GM18907 (cell line): Measurements from ENCODE around the gene HCFC1.

ENCODE experiments used
- ATAC-seq: cut with Tn5 transposase; IDR thresholded peaks from one replicate; pipeline ENCODE4 v1.9.1; 2021; ENCODE audit warnings: mild to moderate bottlenecking, moderate library complexity; ENCODE audit not compliant: unreplicated experiment

HCFC1 gene

GRCh38 chrX:153974726-153975286, 3.2 kb upstream of the HCFC1 start:
- ATAC-seq: no peak

GRCh38 chrX:153974003-153974725, 2.5 kb upstream of the HCFC1 start:
- ATAC-seq: no peak

DNA sequence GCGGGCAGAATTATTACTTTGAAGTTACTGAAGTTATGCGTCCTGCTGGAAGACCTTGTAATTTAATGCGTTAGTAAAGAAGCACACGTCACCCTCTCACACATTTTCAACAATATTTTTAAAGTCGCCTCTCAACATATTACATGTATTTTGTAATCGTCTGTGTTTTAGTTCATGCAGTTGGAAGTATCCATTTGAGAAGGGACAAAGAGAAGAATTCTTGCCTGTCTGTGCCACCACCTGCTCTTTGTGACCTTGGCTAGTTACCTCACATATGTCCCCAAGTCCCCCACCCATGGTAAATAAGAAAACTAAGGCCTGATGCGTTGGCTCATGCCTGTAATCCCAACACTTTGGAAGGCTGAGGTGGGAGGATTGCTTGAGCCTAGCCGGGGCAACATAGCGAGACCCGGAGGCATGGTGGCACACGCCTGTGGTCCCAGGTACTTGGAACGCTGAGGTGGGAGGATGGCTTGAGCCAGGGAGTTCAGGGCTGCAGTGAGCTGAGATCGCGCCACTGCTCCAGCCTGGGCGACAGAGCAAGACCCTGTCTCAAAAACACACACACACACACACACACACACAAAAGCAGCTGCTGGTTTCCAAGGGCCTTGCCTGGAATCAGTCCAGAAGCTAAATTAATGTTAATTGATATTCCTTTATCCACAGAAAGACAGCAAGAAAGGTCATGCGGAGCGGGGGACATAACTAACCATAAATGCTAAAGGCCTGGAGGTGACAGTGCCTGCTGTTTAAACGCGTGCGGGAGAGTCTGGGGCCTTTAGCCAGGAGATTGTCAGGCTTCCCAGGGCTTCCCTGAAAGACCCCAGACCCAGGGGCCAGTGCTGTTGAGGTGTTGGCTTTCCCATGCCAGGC, 1.7 kb upstream of the HCFC1 start:
- ATAC-seq: no peak

GRCh38 chrX:153972368-153973126, 929 bp upstream of the HCFC1 start, which contains the start of gene TMEM187:
TMEM187 (plus strand) TSS chrX:153972754; CDS start chrX:153982063, 9,309 bp downstream.
- ATAC-seq: peak; percentile 56

GRCh38 chrX:153971124-153971449, 531 bp downstream of the HCFC1 start:
- ATAC-seq: peak; percentile 50

- peak; percentile 13 for ATAC-seq
Measured at GRCh38 chrX:153970357-153971123, 1.1 kb downstream of the HCFC1 start.

DNA sequence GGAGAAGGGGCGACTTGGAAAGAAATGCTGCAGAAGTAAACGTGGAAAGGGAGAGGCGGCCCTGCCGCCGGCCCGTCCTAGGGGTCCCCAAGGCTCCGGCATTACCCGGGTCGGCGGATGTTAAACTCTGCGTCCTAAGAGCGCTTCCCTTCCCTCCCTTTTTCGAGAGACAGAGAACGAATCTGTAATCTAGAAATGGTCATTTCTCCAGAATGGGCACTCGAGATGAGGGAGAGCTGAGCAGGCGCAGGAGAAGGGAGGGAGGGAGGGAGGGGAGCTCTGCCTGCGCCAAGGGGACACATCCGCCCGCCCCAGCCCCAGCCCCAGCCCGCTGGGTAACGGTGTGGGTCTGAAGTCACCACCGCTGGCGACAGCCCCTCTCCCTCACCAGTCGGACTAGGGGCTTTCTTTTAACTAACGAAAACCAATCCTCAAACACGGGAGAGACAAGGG, 1.7 kb downstream of the HCFC1 start:
- no peak for ATAC-seq

DNA sequence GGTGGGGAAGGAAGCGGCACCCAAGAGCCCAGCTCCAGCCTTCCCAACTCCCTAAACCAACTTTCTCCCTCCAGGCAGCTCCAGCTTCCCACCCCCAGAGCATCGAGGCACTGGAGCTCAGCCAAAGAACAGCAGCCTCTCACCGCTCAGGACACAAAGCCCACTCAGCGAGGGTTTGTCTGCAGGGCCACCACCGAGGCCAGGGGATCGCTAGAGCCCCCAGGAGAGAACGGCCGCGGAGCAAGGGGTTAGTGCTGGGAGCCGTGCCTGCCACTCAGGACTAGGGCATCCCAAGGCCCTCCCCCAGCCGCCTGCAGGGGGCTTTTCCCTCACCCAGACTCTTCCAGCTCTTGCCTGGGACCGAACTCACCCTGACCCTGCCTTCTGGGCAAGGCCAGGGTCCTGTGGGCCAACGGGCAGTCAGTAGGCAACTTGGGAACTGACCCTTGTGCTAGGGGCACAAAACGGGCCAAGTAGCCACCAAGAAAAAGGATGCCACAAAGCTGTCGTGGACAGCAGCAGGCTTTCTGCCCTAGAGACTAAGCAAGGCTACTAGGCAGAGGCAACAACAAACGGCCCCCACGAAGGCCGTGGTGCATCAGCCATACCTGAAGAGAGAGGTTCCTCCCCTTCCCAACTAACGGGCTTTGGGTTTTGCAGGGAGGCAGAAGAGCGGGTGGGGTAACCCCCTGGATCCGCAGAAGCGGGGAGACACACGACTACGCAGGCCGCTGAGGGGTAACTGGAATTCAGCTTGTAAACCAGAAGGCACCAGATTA, 2.3 kb downstream of the HCFC1 start:
- no peak for ATAC-seq

GRCh38 chrX:153968754-153969124, 2.9 kb downstream of the HCFC1 start:
- ATAC-seq: no peak

- no peak for ATAC-seq
Measured at GRCh38 chrX:153968255-153968654, 3.4 kb downstream of the HCFC1 start.

DNA sequence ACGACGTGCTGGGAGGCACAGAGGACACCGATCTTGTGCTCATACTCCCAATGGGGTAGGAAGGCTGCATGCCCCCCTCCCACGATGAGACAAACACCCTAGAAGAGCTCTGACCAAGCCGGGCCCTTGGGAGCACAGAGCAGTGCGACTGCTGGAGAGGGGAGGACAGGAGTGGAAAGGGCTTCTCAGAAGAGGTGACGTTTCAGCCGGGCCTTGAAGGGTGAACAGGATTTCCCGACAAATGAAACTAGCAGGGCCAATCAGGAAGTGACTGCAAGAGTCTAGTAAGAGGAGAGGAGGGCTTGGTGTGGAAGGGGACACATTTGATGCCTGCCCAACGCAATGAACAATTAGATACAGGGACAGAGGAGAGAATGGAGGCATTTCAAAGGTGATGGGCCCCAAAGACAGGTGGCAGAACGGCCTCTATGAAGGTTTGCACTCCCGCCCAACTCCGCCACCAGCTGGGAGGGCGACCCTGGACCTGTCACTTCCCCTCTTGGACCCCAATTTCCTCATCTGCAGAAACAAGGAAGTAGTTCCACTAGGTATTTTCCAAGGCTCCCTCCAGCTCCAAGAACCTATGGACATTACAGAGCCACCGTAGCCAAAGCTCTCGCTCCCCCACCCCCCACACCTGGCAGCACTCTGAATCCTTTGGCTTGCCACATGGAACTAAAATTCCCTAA, 3.9 kb downstream of the HCFC1 start:
- no peak for ATAC-seq

DNA sequence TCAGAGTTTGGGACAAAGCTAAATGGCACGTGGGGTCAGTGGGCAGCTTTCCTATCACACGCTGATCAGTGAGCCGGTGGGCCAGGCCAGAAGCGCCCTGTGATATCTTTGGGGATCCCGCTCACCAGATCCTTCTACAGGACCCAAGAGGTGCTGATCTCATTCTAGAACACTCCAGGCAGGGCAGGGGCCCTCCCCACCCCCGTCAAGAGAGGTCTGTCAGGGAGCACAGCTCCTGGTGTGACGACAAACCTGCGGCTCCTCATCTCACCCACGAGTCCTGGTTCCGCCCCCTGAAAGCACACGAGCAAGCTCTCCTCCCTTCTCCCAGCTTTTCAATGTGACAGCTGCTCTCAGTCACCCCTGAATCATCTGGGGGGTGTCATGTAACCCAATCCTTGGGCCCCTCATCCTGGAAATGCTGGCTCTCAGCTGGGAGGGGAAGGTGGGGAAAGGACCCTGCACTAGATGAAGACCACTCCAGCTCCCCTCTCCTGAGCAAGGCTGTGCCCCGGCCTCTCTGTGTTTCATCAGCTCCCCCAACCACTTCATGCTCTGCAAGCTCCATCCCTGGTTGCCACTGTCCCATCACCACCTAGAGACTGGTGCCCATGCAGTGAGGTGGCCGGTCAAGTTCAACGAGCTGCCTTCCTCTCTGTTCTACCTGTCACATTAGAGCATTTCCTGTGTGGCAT, 4.6 kb downstream of the HCFC1 start:
- no peak for ATAC-seq

GRCh38 chrX:153966283-153966688, 5.3 kb downstream of the HCFC1 start:
- no peak for ATAC-seq

GRCh38 chrX:153965406-153965805, 6.2 kb downstream of the HCFC1 start:
- ATAC-seq: no peak

- ATAC-seq: no peak
Measured at GRCh38 chrX:153964105-153964504, 7.5 kb downstream of the HCFC1 start.

DNA sequence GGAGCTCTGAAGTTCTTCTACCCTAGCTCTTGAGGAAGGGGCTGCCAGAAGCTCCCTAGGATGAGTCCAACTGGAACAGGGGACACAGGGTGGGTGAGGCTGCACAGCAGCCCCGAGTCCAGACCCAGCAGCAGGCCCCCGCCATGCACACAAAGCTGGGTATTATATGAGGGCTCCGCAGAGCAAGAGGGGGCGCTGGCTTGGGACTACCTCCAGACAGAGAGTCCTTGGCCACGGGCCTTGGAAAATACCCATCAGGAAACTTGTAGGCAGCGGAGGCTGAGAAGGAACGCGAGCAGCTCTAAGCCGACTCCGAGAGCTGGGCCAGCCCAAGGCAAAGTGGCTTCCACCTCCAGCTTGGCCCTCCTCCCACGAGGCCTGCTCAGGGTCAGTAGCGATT, 8.1 kb downstream of the HCFC1 start:
- ATAC-seq: no peak

GRCh38 chrX:153961292-153961691, 10.3 kb downstream of the HCFC1 start:
- no peak for ATAC-seq

DNA sequence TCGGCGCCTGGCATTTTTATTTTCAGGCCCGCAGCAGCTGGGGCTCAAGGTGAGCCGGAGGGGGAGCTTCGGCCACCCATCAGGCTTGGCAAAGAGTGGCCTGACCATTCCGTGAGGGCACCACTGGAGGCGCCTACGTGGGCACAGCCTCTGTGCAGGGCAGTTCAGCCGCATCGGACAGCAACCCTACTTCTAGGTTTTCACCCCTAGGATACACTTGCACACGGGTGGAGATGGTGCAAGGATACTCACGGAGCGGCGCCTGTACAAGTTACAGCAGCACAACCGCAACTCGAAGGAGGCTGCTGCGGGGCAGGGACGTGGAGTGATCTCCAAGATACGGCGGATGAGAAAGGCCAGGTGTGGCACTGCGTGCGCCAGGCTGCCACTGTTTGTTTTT, 10.8 kb downstream of the HCFC1 start:
- no peak for ATAC-seq
